Measurements from ENCODE around the gene RHCE.
"Not testable (repeated sequence)": the region's sequence is repeated elsewhere in the genome, so short reads cannot be mapped to it uniquely, and the experiment has no call there.

RHCE gene

GRCh38 chr1:25420715-25421114, at the start of gene RHCE:
RHCE (minus strand) TSS chr1:25420825; CDS start chr1:25420786, 39 bp downstream.
- not testable (repeated sequence) for H3K4me3 ChIP-seq (ENCODE audit: low read length); DNase-seq (ENCODE audit: low read depth)

GRCh38 chr1:25469177-25469576, 48.6 kb upstream of the RHCE start:
- TF ChIP-seq, protein P1, sequence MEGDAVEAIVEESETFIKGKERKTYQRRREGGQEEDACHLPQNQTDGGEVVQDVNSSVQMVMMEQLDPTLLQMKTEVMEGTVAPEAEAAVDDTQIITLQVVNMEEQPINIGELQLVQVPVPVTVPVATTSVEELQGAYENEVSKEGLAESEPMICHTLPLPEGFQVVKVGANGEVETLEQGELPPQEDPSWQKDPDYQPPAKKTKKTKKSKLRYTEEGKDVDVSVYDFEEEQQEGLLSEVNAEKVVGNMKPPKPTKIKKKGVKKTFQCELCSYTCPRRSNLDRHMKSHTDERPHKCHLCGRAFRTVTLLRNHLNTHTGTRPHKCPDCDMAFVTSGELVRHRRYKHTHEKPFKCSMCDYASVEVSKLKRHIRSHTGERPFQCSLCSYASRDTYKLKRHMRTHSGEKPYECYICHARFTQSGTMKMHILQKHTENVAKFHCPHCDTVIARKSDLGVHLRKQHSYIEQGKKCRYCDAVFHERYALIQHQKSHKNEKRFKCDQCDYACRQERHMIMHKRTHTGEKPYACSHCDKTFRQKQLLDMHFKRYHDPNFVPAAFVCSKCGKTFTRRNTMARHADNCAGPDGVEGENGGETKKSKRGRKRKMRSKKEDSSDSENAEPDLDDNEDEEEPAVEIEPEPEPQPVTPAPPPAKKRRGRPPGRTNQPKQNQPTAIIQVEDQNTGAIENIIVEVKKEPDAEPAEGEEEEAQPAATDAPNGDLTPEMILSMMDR (conservative IDR thresholded peaks at IDR 0.05; ENCODE audit: low read length), result no peak
- H3K4me3 ChIP-seq (ENCODE audit: low read length), result no peak overlapping the region
- peak; percentile 18 for DNase-seq (ENCODE audit: low read depth)

DNA sequence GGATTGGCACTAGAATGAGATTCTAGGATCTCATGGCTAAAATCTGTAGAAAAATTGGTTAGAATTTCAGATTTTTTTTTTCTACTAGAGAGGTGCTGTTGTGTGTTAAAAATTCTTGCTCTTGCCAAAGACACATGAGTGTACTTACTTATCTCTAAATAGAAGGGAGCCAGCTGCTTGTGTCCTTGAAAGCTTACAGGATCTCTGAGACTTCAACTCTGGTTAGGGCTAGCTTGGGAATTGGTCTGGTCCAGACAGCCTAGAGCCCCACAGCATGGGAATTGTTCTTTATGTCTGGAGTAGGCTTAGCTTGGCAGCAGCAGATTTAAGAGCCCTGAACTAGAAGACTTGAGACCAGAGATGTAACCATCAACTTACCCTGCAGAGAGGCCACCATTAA, 47.4 kb upstream of the RHCE start:
- DNase-seq (ENCODE audit: low read depth), result peak; percentile 16
- H3K4me3 ChIP-seq (ENCODE audit: low read length), result no peak overlapping the region
- TF ChIP-seq, protein P1 (conservative IDR thresholded peaks at IDR 0.05; ENCODE audit: low read length), result no peak

DNA sequence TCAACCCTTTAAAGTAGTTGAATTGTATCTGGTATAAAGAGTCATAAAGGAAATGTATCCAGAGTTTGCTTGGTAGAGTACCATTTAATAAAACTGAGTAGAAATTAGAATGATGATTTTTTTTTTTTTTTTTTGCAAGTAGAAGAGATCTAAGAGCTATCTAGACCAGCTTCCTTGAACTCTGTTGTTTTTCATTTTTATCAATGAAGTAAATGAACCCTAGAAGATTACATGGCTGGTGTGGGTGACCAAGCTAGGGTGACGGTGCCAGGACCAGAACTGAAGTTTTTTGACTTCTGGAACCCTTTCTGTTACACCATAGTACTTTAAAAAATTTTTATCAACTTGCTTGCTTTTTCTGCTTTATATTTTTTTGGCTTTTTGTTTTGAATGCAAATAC, 47.0 kb upstream of the RHCE start:
- H3K4me3 ChIP-seq (ENCODE audit: low read length), result no peak overlapping the region
- TF ChIP-seq, protein P1 (conservative IDR thresholded peaks at IDR 0.05; ENCODE audit: low read length), result no peak
- no peak for DNase-seq (ENCODE audit: low read depth)

GRCh38 chr1:25467193-25467592, 46.6 kb upstream of the RHCE start:
- TF ChIP-seq, protein P1 (conservative IDR thresholded peaks at IDR 0.05; ENCODE audit: low read length), result no peak
- H3K4me3 ChIP-seq (ENCODE audit: low read length), result no peak overlapping the region
- no peak for DNase-seq (ENCODE audit: low read depth)

DNA sequence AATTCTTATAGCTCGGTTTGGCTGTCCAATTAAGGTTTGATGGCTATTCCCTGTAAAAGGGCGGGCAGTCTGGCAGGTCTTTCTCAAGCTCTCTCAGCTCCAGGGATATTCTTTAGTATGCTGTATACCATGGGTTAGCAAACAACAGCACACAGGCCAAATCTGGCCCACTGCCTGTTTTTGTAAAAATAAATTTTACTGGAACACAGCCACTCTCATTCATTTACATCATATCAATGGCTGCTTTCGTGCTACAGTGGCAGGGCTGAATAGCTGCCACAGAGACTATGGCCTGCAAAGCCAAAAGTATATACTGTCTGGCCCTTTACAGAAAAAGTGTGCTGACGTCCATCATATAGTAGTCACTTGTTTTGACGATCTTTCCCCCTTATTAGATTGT, 42.1 kb upstream of the RHCE start:
- DNase-seq (ENCODE audit: low read depth), result no peak
- TF ChIP-seq, protein P1 (conservative IDR thresholded peaks at IDR 0.05; ENCODE audit: low read length), result no peak
- H3K4me3 ChIP-seq (ENCODE audit: low read length), result no peak overlapping the region

GRCh38 chr1:25461849-25462248, 41.2 kb upstream of the RHCE start:
- no peak overlapping the region for H3K4me3 ChIP-seq (ENCODE audit: low read length)
- TF ChIP-seq, protein P1 (conservative IDR thresholded peaks at IDR 0.05; ENCODE audit: low read length), result no peak
- no peak for DNase-seq (ENCODE audit: low read depth)

DNA sequence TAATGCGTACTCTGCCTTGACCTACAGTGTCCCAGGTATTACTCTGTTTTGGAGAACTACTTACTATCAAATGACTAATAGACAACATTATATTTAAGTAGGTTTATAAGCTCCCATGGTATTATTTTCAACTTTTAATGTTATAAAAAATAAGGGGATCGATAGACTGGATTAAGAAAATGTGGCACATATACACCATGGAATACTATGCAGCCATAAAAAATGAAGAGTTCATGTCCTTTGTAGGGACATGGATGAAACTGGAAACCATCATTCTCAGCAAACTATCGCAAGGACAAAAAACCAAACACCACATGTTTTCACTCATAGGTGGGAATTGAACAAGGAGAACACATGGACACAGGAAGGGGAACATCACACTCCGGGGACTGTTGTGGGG, 40.2 kb upstream of the RHCE start:
- not testable (repeated sequence) for DNase-seq (ENCODE audit: low read depth); H3K4me3 ChIP-seq (ENCODE audit: low read length)
